ENCODE results near the gene KCNIP3.
A peak's percentile ranks its signal among the peaks of the same experiment; 100 is the strongest.

Gene KCNIP3

GRCh38 chr2:95330794-95331338 is 33.7 kb downstream of the KCNIP3 start:
- DNase-seq, result no peak

- DNase-seq, result no peak
Measured at GRCh38 chr2:95331606-95332005, 34.5 kb downstream of the KCNIP3 start.

- no peak for DNase-seq
Measured at GRCh38 chr2:95332036-95332435, 34.9 kb downstream of the KCNIP3 start.

GRCh38 chr2:95333056-95333455 is 35.9 kb downstream of the KCNIP3 start:
- DNase-seq, result no peak

- DNase-seq, result no peak
Measured at GRCh38 chr2:95333888-95334338, 36.8 kb downstream of the KCNIP3 start.

GRCh38 chr2:95334916-95335641 is 37.9 kb downstream of the KCNIP3 start:
- DNase-seq, result no peak

GRCh38 chr2:95336406-95336805 is 39.3 kb downstream of the KCNIP3 start:
- DNase-seq, result no peak

- no peak for DNase-seq
Measured at GRCh38 chr2:95337829-95338228, 40.7 kb downstream of the KCNIP3 start.

GRCh38 chr2:95342556-95343320 is 45.6 kb downstream of the KCNIP3 start:
- no peak for DNase-seq

- DNase-seq, result no peak
Measured at GRCh38 chr2:95343429-95344214, 46.5 kb downstream of the KCNIP3 start.

- no peak for DNase-seq
Measured at GRCh38 chr2:95344215-95344583, 47.1 kb downstream of the KCNIP3 start.

GRCh38 chr2:95344656-95345055 is 47.5 kb downstream of the KCNIP3 start:
- DNase-seq, result no peak

GRCh38 chr2:95345081-95345562 is 48.0 kb downstream of the KCNIP3 start:
- no peak for DNase-seq

- DNase-seq, result peak; percentile 29
Measured at GRCh38 chr2:95345563-95346230, 48.5 kb downstream of the KCNIP3 start.

GRCh38 chr2:95346231-95346737 is 49.1 kb downstream of the KCNIP3 start:
- DNase-seq, result no peak

GRCh38 chr2:95346738-95347671 is 49.9 kb downstream of the KCNIP3 start:
- DNase-seq, result no peak

- no peak for DNase-seq
Measured at GRCh38 chr2:95347681-95348608, 50.8 kb downstream of the KCNIP3 start.

GRCh38 chr2:95348609-95349567 is 51.7 kb downstream of the KCNIP3 start:
- DNase-seq, result no peak

Data from activated effector memory CD4-positive, alpha-beta T cell treated with Interleukin-2 at 50 U/mL for 16 hours (primary cell).